Pulmonary artery endothelial cell (primary cell): ENCODE measurements around the gene BBLN. TPM values are rescaled to one million over a fixed set of nuclear protein-coding genes. Genes with fewer than 3 reads are reported as not detected.
"Not testable (repeated sequence)": the region's sequence is repeated elsewhere in the genome, so short reads cannot be mapped to it uniquely, and the experiment has no call there.

Experiments
- DNase-seq: peaks from one replicate; pipeline ENCODE4 v3.0.0-alpha.2; 2011; ENCODE audit warnings: low read depth, low spot score
- total RNA-seq: library from RNA; depleted of rRNA; stranded (reverse); fragments of >200 nt; gene quantifications from 2 replicates; pipeline ENCODE4 v1.2.3, GENCODE V29; 2014

Gene BBLN, protein sequence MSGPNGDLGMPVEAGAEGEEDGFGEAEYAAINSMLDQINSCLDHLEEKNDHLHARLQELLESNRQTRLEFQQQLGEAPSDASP
- 20.6 and 31.5 TPM in 2 replicates for total RNA-seq

DNA sequence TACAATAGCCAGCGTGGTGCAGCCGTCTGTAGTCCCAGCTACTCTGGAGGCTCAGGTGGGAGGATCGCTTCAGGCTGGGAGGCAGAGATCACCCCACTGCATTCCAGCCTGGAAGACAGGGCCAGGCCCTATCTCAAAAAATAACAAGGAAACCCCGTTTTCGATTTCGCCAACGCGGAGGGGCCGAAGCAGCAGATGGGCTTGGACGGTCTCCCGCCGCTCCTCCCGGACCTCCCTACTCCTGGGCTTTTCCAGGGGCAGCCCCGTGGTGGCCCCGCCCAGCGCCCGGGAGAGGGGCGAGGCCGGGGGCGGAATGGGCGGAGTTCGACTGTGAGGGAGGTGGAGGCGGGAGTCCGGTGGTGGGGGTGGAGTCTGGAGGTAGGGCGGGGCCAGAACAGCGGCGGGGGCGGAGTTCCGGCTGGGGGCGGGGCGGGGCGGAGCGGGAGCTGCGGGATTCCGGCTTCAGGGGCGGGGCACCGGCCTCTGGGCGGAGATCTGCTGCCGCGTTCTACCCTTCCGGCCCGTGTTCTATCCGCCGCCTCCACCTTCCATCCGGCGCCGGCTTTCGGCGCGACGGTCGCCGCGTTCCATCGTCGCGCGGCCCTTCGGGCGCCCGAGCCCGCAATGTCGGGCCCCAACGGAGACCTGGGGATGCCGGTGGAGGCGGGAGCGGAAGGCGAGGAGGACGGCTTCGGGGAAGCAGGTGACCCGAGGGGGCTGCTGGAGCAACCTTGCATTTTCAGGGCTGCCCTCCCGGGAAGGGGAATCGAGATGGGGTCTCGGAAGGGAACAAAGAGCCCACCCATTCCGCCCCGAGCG is at the start of gene BBLN:
TSS of gene BBLN (plus strand) at position 482 of the 819 bp plus-strand sequence. CDS start at position 625, 143 bp downstream.
- peak; percentile 60 for DNase-seq

DNA sequence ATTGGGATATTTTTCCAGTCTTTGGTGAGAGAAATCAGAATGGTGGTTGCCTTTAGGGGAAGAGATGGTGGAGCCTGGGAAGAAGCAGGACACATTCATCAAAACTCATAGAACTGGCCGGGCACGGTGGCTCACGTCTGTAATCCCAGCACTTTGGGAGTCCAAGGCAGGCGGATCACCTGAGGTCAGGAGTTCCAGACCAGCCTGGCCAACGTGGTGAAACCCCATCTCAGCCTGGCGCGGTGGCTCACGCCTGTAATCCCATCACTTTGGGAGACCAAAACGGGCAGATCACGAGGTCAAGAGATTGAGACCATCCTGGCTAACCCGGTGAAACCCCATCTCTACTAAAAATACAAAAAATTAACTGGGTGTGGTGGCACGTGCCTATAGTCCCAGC is 48.3 kb upstream of the BBLN start:
- DNase-seq: not testable (repeated sequence)

DNA sequence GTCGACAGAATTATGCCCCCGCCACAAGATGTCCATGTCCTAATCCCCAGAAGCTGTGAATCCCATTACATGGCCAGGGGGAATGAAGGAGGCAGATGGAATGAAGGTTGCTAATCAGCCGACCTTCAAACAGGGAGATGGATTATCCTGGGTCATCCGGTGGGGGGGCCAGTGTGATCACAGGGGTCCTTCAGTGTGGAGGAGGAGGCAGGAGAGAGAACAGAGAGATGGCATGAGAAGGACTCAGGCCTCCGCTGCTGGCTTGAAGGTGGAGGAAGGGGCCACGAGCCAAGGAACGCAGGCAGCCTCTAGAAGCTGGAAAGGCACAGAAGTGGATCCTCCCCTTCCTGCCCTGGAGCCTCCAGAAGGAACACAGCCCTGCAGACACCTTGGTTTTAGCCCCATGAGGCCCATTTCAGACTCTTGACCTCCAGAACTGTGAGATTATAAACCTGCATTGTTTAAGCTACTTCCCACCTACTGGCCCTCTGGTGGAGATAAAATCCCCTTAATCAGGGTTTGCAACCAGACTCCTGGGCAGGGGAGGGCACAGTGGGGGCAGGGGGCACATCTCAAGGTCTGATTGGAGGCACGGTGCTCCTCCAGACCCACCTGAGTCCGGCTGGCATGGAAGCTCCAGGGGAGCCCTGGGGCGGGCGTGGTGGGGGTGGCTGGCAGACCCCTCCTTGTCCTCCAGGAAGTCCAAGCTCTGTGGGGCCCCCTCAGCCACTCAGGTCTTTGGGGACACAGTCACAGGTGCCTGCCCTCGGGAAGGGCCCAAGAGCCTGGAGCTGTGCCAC is 46.3 kb upstream of the BBLN start:
- no peak for DNase-seq

DNA sequence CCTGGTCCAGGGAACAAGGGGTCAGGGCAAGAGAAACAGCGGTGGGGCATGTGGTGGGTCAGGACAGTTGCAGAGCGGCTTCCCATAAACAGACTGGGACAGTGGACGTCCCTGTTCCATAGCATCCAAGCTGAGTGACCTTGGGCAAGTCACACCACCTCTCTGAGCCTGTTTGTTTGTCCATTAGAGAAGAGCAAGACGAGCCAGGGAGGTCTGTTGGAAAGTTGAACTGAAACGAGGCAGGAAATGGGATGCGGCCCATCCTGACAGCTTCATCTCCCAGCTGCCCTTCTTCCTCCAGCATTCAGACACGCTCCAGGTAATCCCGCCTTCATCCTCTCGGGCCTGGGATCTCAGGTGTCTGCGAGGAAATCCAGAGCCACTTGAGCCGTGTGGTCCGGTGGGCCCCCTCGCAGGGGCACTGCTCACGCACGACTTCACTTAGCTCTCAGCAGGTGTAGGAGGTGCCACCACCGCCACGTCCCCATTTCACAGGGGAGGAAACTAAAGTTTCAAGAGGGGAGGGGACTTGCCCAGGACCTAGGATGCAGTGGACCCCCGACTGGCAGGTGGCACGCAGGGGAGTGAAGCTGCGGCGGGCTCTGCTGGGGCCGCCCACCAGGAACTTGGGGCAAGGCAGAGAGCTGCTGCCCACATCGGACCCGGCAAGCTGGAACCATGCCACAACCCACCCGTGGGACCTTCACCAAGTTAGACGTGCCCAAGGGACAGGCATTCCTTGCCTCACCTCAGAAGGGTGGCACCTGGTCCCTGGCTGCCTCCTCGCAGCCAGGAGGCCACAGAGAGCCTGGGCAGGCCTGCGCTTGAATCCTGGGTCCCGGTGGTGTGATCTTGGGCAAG is 45.5 kb upstream of the BBLN start:
- DNase-seq: no peak

DNA sequence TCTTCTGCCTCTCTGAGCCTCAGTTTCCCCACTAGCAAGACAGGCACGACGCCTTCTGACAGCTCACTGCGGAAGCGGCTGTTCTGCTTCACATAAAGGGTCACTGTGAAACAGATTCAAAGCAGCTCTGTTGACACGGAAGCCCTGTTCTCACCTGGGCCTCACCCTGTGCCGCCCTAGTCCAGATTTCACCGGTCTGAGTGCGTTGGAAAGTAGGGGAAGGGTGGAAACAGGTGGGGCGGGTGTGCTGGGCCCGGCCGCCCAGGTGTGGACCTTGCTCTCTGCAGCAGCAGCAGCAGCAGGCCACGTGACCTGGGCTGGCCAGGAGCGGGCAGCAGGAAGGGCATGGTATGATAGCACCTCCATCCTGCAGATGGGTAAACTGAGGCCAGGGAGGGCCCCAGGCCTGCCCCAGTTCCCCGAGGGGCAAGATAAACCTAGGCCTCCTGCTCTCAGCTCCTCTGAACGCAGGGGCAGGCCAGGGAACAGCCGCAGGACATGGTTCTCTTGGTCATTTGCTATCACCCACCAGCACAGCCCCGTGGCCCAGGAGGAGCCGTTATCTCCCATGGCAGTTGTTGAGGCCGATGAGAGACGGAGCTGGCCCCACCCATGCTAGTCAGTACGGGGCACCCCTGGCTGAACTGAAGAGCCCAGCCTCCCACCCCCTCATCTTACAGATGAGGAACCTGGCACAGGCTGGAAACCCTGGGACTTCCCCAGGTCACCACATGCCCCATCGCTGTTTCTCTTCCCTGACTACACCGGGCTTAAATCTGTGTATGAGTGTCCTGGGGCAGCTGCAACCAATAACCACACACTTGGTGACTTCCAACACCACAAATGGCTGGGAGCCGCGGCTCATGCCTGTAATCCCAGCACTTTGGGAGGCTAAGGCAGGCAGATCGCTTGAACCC is 44.6 kb upstream of the BBLN start:
- DNase-seq: no peak

DNA sequence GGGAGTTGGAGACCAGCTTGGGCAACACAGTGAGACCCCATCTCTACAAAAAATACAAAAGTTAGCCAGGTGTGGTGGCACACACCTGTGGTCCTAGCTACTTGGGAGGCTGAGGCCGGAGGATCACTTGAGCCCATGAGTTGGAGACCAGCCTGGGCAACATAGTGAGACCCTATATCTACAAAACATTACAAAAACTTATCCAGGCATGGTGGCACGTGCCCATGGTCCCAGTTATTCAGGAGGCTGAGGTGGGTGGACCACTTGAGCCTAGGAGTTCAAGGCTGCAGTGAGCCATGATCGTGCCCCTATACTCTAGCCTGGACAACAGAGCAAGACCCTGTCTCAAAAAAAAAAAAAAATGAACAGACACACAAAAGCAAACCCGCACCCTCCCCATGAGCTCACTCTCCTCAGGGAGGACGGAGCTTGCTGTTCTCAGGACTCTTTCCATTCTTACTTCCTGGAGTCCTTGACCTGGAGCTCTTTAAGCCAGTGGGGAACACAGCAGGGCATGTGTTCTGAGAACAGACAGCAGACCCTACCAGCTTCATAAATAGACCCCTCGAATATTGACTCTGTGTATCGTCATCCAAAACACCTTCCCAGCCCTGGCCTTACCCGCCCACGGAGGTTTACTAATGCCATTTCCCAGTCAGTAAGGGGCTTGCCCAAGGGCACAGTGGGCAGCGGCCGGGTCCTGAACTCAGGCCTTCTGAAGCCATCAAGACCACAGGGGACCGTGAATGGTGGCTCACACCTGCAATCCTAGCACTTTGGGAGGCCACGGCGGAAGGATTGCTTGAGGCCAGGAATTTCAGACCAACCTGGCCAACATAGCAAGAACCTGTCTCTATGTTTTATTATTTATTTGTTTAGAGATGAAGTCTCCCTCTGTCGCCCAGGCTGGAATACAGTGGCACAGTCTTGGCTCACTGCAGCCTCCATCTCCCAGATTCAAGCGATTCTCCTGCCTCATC is 43.7 kb upstream of the BBLN start:
- no peak for DNase-seq

DNA sequence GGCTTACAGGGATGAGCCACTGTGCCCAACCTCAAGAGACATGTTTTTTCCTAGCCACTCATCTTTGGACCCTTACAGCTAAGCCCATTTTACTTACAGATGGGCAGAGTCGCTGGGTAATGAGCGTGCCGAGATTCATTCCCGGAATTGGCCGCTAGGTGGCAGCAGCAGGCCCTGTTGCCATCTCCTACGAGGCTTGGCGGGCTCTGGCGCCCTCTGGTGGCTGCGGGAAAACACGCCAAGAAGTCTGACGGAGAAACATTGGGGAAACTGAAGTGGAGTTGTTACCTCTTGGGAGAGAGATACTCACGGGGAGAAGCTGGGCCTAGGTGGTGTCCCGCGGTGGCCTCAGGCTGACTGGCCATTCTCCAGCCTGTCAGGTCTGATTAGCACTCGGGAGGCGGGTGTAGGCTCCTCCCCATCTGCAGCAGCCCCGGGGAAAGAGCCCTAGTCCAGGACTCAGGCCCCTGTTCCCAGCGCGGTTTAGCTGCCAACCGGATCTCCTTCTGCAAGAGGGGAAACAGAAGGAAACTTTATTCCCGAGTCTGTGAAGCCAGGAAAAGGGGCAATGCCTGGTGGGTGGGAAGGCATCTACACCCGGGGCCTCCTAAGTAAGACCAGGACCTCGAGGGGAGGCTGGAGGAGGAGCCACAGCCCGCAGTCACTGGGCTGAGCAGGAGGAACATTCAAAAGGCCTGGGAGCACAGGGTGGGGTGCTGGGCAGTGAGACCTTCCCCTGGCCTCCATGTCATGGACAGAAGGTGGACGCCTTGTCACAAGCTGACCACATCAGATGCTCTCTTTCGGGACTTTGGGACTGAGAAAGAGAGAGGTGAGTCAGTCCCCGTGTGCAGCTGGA is 42.2 kb upstream of the BBLN start:
- DNase-seq: peak; percentile 58

DNA sequence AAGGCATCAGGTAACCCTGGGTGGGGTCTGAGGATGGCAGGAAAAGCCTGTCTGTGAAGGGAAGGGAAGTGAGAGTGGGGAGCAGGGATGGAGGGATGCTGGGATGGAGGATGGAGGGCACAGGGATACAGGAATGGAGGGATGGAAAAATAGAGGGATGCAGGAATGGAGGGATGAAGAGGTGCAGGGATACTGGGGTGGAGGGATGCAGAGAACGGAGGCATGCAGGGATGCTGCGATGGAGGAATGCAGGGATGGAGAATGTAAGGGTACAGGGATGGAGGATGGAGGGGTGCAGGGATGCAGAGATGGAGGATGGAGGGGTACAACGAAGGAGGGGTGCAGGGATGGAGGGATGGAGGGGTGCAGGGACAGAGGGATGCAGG is 41.6 kb upstream of the BBLN start:
- DNase-seq: no peak

DNA sequence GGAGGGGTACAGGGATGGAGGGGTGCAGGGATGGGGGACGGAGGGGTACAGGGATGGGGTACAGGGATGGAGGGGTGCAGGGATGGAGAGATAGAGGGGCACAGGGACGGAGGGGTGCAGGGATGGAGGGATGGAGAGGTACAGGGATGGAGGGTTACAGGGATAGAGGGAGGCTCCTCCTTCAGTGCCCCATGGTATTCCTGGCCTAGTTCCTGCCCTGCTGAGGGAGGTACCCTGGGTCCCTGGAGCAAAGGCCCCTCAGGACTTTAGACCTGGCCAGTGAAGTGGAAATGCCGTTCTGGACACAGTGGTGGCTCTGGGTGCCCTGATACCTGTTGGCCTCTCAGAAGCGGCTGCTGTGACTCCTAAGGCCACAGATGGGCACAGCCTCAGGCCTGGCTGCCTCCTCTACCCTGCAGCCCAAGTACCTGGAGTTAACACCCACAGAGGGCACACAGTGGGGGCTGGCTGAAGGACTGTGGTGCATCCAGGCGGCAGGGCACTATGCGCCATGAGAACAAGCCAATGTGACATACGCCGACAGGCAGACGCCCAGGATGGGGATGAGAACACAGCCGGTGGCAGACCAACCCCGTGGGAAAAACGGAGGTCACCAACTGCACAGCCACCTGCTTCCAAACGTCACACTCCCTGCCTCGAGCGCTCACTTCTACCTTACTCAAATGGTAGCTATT is 40.9 kb upstream of the BBLN start:
- DNase-seq: no peak

DNA sequence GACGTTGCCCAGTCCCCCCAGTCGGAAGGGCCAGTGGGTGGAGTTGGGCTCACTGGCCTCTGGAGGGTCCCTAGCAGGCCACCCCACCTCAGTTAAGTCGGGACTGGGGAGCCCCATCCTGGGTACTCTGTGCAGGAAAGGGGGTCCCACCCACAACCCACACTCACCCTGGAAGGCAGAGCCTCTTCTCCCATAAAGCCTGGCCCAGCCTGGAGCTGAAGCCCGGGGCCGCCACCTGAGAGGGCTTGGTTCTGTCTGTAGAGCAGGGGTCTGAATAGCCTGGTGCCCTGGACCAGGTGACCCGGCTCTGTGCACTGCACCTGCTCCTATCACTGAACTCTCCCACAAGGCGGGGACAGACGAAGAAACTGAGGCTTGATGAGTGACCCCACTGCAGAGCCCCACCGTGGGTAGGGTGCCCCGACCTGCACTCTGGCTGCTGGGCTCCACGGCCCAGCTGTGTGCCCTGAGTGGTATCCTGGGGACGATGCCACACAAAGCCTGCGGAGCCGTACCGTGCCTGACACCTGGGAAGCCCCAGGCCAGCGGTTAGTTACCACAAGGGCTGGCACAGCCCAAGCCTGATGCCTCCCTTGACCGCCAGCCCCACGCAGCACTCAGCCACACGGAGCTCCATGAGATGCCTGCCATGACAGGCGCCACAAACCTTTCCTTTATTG is 39.9 kb upstream of the BBLN start:
- DNase-seq: no peak

DNA sequence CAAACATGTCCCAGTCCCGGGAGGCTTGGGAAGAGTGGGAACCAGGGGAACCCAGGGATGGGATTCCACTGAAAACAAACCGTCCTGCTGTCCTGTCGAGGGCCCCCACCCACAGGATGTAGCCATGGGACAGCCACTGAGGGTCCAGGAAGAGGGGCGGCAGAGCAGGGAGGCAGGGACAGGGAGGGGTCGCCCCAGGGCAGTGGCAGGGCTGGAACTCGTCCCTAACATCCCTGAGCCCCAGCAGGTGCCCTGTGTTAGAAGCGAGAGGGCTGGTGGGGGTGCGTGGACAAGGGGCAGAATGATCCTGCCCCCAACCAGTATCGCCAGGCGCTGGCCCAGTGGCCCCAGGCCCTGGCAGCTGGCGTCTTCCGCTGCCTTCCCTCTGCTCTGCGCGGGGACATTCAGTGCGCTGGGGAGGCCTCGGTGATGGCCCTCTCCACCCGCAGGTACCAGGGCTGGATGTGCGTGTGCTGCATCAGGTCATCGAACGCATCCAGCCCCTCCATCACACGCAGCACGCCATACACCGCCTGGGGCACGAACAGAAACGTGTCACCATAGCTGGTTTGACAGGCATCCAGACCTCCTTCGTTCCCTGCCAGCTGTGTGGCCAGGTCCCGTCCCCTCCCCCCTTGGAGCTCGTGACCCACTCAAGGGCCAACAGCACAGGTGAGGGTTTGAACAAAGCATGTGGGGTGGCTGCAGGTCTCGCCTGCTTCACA is 39.2 kb upstream of the BBLN start:
- no peak for DNase-seq

DNA sequence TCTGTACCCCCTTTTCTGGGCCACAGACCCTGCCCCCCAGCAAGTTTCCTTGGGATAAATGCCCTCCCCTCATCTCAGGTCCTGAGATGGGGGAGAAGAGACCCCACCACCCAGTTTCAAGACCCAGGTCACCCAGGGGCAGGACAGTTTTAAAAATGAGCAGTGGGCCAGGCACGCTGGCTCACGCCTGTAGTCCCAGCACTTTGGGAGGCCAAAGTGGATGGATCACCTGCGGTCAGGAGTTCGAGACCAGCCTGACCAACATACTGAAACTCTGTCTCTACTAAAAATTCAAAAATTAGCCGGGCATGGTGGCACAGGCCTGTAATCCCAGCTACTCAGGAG is 38.6 kb upstream of the BBLN start:
- DNase-seq: no peak

DNA sequence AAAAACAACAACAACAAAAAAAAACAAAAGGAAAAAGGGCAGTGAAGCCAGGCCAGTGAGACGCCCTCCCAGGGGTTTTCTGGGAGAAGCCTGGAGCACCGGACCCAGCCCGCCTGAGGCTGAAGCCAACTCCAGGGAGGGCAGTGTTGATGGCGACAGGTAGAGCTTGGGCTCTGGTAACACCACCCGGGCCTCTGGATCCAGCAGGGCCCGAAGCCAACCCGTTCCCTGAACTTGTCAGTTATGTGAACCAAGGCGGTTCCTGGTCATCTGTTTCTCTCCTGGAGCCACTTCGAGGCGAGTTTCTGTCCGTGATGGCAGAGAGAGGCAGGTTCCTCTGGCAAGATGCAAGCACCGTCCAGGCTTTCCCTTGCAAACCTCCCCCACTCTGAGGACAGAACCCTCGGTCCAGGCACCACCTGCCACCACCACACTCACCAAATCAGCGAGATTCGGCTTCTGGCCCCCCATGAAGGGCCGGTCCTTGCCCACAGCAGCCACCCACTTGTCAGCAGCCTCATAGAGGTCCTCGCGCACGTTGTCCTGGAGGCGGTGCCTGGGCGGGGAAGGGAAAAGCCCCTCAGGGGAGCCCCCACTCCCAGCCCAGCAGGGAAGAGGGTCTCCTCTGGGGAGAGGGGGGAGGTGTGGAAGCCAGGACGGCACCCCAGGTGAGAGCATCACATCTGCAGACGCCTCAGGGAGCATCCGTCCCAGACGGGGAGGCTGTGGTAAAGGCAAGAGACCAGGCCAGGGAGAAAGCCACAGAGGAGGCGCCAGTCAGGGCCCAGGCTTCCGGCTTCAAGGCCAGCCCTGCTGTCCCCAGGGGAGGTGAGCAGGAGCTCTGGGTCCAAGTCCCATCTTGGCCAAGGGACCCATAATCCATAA is 37.9 kb upstream of the BBLN start:
- no peak for DNase-seq

DNA sequence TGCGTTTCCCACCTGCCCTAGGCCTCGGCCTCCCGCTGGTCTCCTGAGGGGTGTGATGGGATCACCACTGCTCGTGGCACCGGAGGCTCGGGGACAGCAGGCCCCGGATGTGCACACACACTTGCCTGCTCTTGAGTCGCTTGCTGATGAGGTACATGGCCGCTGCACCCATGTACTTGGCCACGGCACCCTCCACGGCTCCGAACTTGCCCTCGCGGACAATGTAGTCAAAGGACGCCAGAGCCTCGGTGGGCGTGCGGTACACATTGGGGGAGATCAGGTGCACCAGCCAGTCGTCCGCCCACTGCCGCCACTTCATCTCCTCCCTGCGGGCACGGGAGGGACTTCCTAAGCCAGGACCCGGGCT is 37.3 kb upstream of the BBLN start:
- DNase-seq: no peak

DNA sequence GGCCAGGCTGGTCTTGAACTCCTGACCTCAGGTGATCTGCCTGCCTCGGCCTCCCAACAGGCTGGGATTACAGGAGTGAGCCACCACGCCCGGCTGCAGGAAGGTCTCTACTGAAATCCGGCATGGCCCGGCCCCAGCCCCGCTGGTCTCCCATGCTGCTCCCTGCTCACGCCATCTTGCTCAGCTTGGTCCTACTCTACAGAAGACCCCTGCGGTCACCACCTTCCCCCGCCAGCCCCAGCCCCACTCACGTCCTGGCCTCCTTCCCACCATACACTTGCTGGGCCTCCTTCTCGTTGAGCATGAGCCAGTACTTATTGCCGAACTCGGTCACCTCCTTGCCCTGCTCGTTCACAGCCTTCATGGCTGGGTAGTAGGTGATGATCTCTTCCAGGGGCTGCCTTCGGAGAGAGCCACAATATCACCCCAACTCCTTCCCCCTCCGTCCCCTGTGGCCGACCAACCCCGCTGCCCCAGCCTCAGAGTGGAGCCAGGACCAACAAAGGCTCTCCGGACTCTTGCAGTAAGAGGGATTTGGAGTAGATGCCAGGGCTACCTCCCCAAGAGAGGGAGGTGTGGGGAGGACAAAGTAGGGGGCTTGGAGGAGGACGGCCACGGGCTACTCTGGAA is 36.5 kb upstream of the BBLN start:
- no peak for DNase-seq
